Kidney capillary endothelial cell (primary cell): ENCODE measurements around the gene CD22.
A peak's percentile ranks its signal among the peaks of the same experiment; 100 is the strongest.
"Not testable (repeated sequence)": the region's sequence is repeated elsewhere in the genome, so short reads cannot be mapped to it uniquely, and the experiment has no call there.

Experiments used
- DNase-seq: peaks from one replicate; pipeline ENCODE4 v3.0.0-alpha.2; 2018; ENCODE audit warnings: low spot score

Gene CD22

DNA sequence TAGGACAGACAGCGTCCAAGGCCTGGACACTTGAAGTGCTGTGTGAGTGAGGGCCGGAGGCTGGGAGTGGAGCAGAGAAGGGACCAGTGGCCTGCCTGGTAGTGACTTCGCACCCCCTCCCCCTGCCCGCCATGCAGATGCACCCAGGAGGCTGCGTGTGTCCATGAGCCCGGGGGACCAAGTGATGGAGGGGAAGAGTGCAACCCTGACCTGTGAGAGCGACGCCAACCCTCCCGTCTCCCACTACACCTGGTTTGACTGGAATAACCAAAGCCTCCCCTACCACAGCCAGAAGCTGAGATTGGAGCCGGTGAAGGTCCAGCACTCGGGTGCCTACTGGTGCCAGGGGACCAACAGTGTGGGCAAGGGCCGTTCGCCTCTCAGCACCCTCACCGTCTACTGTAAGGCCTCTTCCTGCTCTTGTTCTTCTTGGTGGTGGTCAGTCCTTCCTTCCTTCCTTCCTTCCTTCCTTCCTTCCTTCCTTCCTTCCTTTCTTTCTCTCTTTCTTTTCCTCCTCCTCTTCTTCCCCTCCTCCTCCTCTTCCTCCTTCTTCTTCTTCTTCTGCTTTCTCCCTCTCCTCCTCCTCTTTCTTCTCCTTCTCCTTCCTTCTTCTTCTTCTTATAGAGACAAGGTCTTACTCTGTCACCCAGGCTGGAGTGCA is 12.7 kb downstream of the CD22 start:
- DNase-seq: no peak

DNA sequence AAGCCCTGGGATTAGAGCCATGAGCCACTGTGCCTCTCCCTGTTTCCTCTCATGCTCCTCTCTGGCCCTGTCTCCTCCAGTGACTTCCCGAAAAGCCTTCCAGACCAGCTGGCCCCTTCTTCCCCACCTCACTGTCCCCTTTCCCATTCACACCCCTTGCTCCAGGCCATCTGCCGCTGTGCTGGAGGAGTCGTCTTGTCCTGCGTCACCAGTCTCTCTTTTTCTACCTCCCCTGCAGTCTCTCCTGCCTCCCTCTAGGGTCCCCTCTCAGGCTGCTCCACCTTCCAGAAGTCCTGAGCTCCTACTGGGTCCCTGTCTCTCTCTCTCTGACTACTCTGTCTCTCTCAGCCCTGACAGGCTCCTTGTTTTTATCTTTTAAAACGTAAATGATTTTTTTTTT is 13.4 kb downstream of the CD22 start:
- no peak for DNase-seq

DNA sequence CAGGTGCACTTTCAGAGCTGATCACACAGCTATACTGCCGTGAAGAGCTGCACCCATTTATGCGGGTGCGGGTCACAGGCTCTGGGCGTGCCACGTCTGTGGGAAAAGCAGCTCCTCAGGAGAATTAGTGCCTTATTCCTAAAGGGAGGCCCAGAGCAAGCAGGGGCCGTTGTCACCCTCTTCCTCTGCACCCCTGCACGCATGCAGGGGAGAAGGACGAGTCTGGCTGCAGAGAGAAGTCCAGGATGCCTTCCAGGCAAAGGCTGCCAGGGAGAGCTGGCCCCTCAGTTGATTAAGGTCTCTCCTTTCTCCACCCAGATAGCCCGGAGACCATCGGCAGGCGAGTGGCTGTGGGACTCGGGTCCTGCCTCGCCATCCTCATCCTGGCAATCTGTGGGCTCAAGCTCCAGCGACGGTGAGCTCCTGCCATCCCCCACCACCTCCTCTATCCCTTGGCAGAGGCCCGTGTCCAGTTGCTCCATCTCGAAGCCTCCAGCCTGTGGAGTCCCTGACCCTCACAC is 15.6 kb downstream of the CD22 start:
- no peak for DNase-seq

DNA sequence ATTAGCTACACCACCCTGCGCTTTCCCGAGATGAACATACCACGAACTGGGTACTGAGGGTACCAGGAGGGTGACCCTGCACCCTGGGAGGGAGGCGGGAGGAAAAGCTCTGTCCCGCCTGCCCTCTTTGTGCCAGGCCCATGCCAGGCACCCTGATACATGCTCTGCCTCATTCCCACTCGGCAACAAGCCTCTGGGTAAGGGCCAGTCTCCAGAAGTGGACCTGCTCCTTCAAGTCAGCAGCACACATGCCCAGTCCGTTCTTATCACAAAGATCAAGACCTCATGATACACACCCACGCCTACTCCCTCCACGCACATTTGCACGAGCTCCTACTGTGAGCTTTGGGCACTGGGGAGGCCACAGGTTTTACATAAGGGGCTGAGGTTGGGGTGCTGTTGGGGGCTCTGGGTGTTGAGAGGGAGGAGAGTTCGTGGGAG is 16.7 kb downstream of the CD22 start:
- no peak for DNase-seq

DNA sequence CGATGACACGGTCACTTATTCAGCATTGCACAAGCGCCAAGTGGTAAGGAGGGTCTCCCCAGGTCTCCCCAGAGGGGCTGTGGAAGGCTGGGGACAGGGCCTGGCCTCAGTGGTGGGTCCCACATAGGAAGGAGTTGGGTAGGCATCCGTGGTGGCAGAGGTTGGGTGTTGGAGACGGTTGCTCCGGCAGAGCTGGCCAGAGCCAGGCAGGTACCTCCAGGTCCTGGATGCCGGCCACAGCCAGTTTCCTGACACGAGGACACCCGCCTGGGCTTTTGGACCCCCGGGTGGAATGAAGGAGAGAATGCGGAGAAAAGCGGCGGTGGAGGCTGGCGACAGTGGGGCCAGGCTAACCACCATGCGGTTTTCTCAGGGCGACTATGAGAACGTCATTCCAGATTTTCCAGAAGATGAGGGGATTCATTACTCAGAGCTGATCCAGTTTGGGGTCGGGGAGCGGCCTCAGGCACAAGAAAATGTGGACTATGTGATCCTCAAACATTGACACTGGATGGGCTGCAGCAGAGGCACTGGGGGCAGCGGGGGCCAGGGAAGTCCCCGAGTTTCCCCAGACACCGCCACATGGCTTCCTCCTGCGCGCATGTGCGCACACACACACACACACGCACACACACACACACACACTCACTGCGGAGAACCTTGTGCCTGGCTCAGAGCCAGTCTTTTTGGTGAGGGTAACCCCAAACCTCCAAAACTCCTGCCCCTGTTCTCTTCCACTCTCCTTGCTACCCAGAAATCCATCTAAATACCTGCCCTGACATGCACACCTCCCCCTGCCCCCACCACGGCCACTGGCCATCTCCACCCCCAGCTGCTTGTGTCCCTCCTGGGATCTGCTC is 17.4 kb downstream of the CD22 start:
- no peak for DNase-seq

DNA sequence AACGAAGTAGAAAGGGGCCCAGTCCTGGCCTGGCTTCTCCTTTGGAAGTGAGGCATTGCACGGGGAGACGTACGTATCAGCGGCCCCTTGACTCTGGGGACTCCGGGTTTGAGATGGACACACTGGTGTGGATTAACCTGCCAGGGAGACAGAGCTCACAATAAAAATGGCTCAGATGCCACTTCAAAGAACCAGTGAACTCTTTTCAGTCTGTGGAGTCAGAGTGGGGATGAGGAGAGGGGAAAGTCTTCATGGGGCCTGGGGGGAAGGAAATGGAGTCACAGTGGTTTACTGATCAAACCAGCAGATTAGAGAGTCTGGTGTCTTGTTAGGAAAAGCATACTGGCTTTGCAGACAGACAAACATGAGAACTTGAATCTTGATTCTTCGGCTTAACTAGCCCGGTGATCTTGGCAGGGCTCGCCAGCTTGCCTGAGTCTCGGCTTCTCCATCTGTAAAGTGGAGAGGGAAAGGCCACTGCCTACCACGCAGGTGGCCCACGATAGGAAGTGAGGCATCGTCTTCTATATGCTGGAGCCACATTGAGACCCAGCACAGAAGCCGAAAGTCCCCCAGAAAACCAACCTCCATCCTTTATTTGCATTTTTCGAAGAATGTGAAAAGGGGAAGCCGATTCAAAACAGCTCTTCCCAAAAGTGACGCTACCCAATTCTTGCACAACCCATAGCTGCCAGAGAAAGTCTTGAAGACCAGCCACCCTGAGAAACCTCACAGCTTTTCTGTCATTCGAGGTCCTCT is 18.4 kb downstream of the CD22 start, which contains the start of gene FFAR1:
Gene FFAR1 (plus strand): TSS at position 732 of the 759 bp plus-strand sequence. CDS start 3,650 bp downstream, outside the sequence.
- DNase-seq: no peak

DNA sequence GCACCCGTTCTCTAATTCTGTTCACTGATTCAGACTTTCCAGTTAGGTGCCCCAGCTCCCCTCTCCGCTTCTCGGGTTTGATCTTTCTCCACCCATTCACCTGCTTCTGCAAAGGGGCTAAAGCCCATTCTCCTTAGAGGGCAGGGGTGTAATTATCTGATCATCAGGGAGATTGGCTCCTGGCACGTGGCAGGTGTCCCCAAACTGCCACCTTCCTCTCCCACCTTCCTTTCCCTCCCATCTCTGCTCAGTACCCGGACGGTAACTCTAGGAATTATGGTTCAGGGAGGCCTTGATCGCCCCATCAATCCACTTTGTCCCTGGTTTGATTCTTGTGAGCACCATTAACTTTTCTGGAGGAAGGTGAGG is 18.9 kb downstream of the CD22 start:
- no peak for DNase-seq

DNA sequence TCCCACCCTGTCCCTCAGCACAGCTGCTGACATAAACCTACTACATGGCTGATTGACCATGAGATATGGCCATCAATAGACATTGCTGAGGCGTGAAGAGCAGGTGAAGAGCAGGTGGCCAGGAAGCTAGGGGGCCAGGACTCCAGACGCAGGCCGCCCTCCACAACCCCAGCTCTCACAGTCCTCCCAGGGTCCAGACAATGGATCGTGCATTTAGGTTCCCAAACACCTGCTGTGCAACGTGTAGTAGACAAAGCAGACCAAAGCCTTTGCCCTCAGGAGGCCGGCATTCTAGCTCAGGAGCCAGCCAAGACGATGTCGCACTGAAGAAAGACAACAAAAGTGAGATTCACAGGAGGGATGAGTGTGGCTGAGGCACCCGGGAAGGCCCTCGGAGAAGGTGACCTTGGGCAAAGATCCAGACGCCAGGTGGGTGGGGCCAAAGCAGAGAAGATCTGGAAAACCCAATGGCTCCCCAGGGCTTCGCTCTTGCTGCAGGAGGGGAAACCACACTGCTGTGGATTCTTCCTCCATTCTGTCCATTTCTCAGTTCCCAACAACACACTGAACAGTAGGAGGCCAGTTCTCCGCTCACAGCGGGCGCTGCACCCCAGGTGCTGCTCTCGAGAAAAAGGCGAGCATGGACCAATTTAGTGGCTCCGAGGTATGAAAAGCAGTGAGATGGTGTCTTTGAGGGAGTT is 20.1 kb downstream of the CD22 start:
- no peak for DNase-seq

DNA sequence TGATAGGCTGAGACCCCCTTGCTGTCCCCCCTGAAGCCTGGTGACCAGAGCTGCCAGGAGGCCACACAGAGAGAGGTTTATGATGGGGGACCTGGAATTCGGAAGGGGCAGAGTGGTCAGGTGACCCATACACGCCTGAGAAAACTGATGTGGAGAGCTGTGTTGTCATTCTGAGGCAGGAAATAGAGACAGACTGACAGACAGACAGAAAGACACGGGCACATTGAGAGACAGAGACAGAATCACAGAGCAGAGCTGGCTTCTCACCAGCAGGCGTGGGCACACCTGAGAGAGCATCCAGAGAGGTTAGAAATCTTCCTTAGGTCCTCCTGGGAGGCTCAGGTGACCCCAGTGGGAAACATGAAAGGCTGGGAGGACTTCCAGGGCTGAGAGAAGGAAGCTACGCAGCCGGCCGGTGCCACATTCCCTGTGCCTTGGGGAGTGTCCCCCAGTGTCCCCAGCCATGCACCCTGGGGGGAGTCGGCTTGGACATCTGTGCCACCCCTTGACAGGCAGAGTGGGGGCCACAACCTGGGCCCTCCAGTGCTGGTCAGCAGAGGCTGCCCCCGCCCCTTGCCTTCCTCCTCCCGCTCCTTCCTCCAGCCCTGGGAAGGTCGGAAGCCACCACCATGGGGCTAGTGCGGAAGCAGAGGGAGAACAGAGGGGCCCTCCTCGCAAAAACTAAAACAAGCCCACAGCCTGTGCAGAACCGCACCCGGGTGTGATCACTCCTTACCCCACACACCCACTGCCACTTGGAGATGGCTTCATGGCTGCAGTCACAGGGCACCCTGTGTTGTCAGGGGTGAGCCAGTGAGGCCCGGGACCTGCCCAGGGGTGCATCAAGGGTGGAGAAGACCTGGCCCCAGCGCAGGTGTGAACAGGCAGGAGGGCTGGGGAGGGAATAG is 20.9 kb downstream of the CD22 start:
- DNase-seq: no peak

DNA sequence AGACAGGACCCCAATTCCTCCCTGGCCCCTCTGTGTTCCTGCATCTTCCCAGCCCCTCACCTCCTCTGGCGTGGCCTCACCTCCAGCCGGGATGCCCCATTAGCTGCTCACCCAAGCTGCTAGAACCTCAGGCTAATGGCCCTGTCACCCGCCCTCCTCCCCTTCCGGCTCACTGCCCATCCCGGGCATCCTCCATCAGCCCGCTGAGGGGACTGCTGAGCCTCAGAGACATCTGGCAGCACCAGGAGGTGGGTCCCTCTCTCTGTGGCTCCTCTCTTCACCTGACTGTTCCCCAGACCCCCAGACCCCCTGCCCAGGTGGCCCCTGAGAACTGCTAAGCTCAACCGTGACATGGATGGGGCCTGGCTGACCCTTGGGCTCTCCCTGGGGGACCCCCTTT is 21.6 kb downstream of the CD22 start:
- DNase-seq: no peak

DNA sequence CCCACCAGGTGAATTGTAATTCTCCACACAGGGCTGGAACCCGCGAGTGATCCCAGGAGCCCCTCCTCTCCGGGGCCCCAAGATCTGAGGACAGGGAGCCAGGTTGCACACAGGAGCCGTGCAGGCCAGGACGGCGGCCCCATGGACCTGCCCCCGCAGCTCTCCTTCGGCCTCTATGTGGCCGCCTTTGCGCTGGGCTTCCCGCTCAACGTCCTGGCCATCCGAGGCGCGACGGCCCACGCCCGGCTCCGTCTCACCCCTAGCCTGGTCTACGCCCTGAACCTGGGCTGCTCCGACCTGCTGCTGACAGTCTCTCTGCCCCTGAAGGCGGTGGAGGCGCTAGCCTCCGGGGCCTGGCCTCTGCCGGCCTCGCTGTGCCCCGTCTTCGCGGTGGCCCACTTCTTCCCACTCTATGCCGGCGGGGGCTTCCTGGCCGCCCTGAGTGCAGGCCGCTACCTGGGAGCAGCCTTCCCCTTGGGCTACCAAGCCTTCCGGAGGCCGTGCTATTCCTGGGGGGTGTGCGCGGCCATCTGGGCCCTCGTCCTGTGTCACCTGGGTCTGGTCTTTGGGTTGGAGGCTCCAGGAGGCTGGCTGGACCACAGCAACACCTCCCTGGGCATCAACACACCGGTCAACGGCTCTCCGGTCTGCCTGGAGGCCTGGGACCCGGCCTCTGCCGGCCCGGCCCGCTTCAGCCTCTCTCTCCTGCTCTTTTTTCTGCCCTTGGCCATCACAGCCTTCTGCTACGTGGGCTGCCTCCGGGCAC is 22.6 kb downstream of the CD22 start:
- DNase-seq: no peak

DNA sequence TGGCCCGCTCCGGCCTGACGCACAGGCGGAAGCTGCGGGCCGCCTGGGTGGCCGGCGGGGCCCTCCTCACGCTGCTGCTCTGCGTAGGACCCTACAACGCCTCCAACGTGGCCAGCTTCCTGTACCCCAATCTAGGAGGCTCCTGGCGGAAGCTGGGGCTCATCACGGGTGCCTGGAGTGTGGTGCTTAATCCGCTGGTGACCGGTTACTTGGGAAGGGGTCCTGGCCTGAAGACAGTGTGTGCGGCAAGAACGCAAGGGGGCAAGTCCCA is 23.1 kb downstream of the CD22 start:
- no peak for DNase-seq

DNA sequence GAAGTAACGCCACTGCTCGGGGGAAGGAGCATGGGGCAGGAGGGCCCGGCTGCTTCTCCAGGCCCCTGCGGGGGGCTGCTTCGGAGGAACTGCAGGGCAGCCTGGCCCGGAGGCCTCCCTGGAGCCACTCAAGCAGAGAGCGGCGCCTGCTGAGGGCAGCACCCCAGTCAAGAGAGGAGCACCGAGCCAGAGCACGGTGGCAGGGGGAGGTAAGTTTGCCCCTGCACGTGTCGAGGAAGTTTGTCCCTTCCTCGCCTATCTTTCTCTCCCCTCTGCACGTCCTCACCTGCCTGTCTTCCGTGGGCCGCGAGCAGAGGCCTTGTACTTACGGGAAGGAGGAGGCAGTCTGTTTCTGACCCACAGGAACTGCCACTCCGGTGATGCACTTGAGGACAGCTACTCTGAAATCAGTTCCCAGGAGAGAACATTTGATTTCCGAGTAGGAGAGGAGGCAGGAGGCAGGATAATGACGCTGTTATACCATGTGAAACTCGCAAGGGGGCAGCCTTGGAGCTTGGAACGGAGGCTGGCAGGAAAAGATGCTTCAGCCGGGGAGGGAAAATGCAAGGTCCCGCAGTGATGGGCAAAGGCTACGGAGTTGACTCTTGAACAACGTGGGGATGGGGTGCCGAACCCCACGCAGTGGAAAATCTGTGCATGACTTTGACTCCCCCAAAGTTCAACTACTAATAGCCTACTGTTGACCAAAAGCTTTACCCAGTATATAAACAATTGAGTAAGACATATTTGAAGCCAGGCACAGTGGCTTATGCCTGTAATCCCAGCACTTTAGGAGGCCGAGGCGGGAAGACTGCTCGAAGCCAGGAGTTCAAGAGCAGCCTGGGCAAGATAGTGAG is 23.7 kb downstream of the CD22 start:
- peak; percentile 70 for DNase-seq

DNA sequence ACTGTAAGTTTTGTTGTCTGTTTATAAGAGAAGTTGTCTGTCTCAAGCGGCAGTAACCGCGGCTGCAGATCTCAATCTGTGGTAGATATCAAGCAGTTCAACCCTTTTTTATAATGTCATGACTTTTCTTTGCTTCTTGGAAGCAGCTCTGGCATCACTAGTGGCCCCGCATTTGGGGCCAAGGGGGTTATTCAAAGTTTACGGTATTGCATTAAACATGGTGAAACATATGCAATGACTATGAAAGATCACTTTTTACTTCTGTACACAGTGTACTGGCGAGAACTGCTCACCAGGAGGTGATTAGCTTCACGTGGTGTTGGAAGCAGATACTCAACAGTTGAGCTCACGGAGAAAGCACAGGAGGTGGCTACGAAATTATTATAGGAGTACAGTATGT is 24.6 kb downstream of the CD22 start:
- DNase-seq: no peak

DNA sequence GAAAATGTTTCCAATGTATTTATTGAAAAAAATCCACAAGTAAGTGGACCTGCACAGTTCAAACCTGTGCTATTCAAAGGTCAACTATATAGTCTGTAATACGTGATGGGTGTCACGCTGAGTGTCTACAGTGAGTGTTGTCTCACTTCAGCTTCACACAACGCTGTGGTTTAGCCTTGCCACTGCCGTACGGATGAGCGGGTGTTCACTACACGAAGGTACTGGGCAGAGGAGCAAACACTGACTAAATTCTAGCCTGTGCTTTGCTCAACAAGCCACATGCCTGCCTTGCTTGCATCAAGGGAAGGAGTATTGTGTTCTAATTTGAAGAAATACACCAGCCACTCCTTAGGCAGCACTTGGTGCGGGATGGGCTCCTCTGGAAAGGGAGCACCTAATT is 25.9 kb downstream of the CD22 start:
- no peak for DNase-seq

DNA sequence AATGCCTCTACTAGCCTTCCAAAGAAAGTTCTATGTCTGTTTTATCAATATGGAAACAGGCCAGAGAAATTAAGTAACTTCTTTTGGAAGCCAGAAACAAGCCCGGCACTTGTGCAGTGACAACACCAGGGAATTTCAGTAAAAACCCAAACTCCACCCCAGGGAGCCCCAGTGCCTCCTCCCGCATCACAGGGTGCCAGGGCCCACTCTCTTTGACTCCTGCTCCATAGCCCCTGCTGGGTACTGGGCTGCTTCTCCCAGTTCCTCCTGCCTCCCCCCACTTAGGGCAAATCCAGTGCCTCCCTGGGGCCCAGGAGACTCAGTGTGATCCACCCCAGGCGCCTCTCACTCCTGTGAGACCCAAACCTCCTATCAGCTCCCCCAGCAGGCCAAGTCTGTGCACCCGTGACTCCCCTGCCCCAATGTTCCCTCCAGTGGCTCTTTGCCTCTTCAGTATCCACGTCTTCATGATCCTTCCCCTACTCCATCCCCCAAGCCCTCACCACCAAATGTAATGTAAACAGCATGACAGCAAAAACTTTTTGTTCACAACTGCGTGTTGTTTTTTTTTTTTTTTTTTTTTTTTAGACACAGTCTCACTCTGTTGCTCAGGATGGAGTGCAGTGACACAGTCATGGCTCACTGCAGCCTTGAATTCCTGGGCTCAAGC is 26.9 kb downstream of the CD22 start:
- no peak for DNase-seq

DNA sequence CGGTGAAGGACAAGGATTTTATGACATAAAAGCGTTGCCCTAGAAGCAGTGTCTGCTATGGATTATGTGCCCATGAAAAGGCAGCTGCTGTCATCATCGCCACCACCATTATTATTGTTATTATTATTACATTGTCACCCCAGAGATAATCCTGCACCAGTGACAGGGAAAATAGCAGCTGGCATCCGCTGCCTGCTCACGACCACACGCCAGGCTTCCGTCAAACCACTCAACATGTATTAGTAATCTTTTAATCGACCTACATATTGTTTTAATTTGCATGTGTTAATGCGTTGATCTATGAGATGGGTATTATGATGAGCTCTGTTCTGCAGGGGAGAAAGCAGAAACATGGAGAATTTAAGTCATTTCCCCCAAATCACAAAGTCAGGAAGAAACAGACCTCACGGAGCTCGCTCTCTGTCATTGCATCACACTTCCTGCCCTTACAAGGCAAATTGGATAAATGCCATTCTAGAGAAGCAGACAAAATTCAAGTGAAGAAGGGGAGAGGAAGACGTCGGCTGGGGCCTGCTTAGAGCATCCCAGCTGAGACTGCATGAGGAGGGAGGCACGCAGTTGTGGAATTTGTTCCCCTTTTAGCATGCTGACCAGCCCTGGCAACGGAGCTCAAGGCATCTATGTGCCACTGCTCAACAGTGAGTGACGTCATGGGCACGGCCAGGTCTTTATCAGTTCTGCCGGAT is 29.0 kb downstream of the CD22 start, which contains the start of gene FFAR3:
Gene FFAR3 (plus strand): TSS at position 594 of the 707 bp plus-strand sequence. CDS start 431 bp downstream, outside the sequence.
- peak; percentile 55 for DNase-seq

DNA sequence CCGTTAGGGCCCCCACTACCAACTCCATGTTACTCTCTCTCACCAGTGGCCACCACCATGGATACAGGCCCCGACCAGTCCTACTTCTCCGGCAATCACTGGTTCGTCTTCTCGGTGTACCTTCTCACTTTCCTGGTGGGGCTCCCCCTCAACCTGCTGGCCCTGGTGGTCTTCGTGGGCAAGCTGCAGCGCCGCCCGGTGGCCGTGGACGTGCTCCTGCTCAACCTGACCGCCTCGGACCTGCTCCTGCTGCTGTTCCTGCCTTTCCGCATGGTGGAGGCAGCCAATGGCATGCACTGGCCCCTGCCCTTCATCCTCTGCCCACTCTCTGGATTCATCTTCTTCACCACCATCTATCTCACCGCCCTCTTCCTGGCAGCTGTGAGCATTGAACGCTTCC is 29.8 kb downstream of the CD22 start:
- not testable (repeated sequence) for DNase-seq
